Tibial nerve (tissue), 4 donors: ENCODE measurements around the gene TNFSF13.

ENCODE experiments used
- CTCF ChIP-seq, 5 experiments: fragments of 200-600 bp in 3 of 5; fragments of 450-650 bp in 2 of 5; sonication (generic) in 3 of 5; IDR thresholded peaks; one replicate each; pipeline ENCODE4 v1.5.1; 2016 to 2019; ENCODE audit warnings: antibody characterized with exemption in 5 of 5, mild to moderate bottlenecking in 3 of 5, moderate library complexity in 2 of 5
- EP300 ChIP-seq, 2 donors: sonication (generic); formaldehyde crosslinking; IDR thresholded peaks; one replicate each; pipeline ENCODE4 v1.6.1; 2017; ENCODE audit warnings: antibody characterized with exemption in 2 of 2, mild to moderate bottlenecking in 1 of 2

GRCh38 chr17:7606280-7606679, 47.7 kb downstream of the TNFSF13 start:
- TF ChIP-seq EP300 (IDR thresholded peaks at IDR 0.05) (no peak), CTCF (IDR thresholded peaks at IDR 0.05) (no peak)
